Endothelial cell of umbilical vein (primary cell): ENCODE results near the gene SCAP. TPM values are rescaled to one million over a fixed set of nuclear protein-coding genes. Genes with fewer than 3 reads are reported as not detected.
"Not testable (repeated sequence)": the region's sequence is repeated elsewhere in the genome, so short reads cannot be mapped to it uniquely, and the experiment has no call there.

ENCODE experiments used
- BruUV-seq: library from RNA; stranded (reverse); fragments of 400-500 nt; replicated peaks from 2 replicates; lab custom pipeline; 2021; lab: Mats Ljungman, UMichigan
- CTCF ChIA-PET: fragments of 300-600, 350-600 bp; sonication (Branson Sonifier 250); formaldehyde crosslinking; loops from one replicate; lab custom pipeline; 2021; ENCODE audit warnings: antibody characterized with exemption, inconsistent platforms; lab: Charles Lee
- POLR2A ChIA-PET: fragments of 300-600, 350-600 bp; sonication (Branson Sonifier 250); formaldehyde crosslinking; loops from one replicate; lab custom pipeline; 2021; ENCODE audit warnings: antibody characterized with exemption, inconsistent platforms; lab: Charles Lee
- DNase-seq: peaks from one replicate; pipeline ENCODE4 v3.0.0-alpha.2; 2011; ENCODE audit warnings: low read depth, low spot score
- FAIRE-seq: peaks from 2 replicates; lab custom pipeline; 2011; peaks lifted over from hg19 to GRCh38; lab: Jason Lieb, UNC
- H2AFZ ChIP-seq: 2 replicates; pipeline ENCODE4 v1.6.0; 2012; ENCODE audit warnings: low read depth, low read length, control low read depth, inconsistent platforms
- H3K27ac ChIP-seq: 2 replicates; pipeline ENCODE4 v1.5.1; 2011; ENCODE audit warnings: low read depth, mild to moderate bottlenecking, control low read depth, low read length, moderate library complexity; ENCODE audit not compliant: insufficient read depth
- H3K27me3 ChIP-seq, 2 experiments: 2 replicates each; pipeline versions ENCODE4 v1.6.0 to v1.6.1; 2011; ENCODE audit warnings: low read length in 2 of 2, mixed read lengths in 1 of 2; ENCODE audit not compliant: control insufficient read depth in 2 of 2, insufficient read depth in 2 of 2
- H3K36me3 ChIP-seq, 2 experiments: 2 replicates in 1 of 2; 3 replicates in 1 of 2; pipeline ENCODE4 v1.5.1; 2011; ENCODE audit warnings: low read length in 2 of 2, mild to moderate bottlenecking in 1 of 2, moderate library complexity in 1 of 2; ENCODE audit not compliant: control insufficient read depth in 2 of 2, insufficient read depth in 2 of 2; ENCODE audit errors: extremely low read depth in 1 of 2
- H3K4me1 ChIP-seq: 3 replicates; pipeline ENCODE4 v1.5.1; 2011; ENCODE audit warnings: mild to moderate bottlenecking, low read length; ENCODE audit not compliant: control insufficient read depth, insufficient read depth; ENCODE audit errors: extremely low read depth
- H3K4me2 ChIP-seq: 2 replicates; pipeline ENCODE4 v1.6.1; 2011; ENCODE audit warnings: low read length, control low read depth, mixed read lengths; ENCODE audit not compliant: insufficient read depth
- H3K4me3 ChIP-seq, 3 experiments: fragments of 200-600 bp in 1 of 3; sonication (generic), shearing (Covaris generic) in 1 of 3; replicated peaks in 1 of 3; 2 replicates each; pipeline ENCODE4 v1.5.1; 2011 to 2016; ENCODE audit warnings: control low read depth in 3 of 3, low read length in 3 of 3, mild to moderate bottlenecking in 2 of 3, inconsistent platforms in 1 of 3, low read depth in 1 of 3, moderate library complexity in 1 of 3; ENCODE audit not compliant: insufficient read depth in 1 of 3
- H3K79me2 ChIP-seq: 2 replicates; pipeline ENCODE4 v1.6.0; 2012; ENCODE audit warnings: low read length, inconsistent platforms; ENCODE audit not compliant: control insufficient read depth, insufficient read depth
- H3K9ac ChIP-seq: replicated peaks from 2 replicates; pipeline ENCODE3; 2011; ENCODE audit warnings: low read length, control low read depth; ENCODE audit not compliant: insufficient read depth; ENCODE audit errors: extremely low read depth
- H3K9me1 ChIP-seq: replicated peaks from 3 replicates; pipeline ENCODE4 v1.6.0; 2011; ENCODE audit warnings: mild to moderate bottlenecking, low read length; ENCODE audit not compliant: control insufficient read depth, insufficient read depth; ENCODE audit errors: extremely low read depth
- H3K9me3 ChIP-seq: replicated peaks from 2 replicates; pipeline ENCODE4 v1.5.1; 2012; ENCODE audit warnings: low read length, inconsistent platforms; ENCODE audit not compliant: control insufficient read depth, insufficient read depth
- H4K20me1 ChIP-seq: replicated peaks from 2 replicates; pipeline ENCODE3; 2011; ENCODE audit warnings: mild to moderate bottlenecking, low read length; ENCODE audit not compliant: control insufficient read depth, insufficient read depth; ENCODE audit errors: extremely low read depth
- CTCF ChIP-seq, 2 donors: IDR thresholded peaks; 1 replicate in 1 of 2; 2 replicates in 1 of 2; pipeline ENCODE4 v1.5.1; 2011; ENCODE audit warnings: low read length in 2 of 2, mild to moderate bottlenecking in 2 of 2, moderate library complexity in 2 of 2, control low read depth in 1 of 2, inconsistent platforms in 1 of 2, low read depth in 1 of 2; ENCODE audit not compliant: insufficient read depth in 1 of 2; ENCODE audit errors: extremely low read depth in 1 of 2
- FOS ChIP-seq: IDR thresholded peaks from 2 replicates; pipeline ENCODE4 v1.6.1; 2011; ENCODE audit warnings: mild to moderate bottlenecking, low read length, moderate library complexity, borderline replicate concordance; ENCODE audit not compliant: insufficient read depth
- JUN ChIP-seq: IDR thresholded peaks from 2 replicates; pipeline ENCODE4 v1.6.1; 2011; ENCODE audit warnings: borderline replicate concordance, low read depth; ENCODE audit not compliant: insufficient read length, insufficient read depth
- MYC ChIP-seq: IDR thresholded peaks from one replicate; pipeline ENCODE4 v1.6.1; 2011; ENCODE audit warnings: mild to moderate bottlenecking, low read depth, low read length
- POLR2A ChIP-seq: IDR thresholded peaks from 2 replicates; pipeline ENCODE4 v1.6.1; 2012; ENCODE audit warnings: low read depth, mild to moderate bottlenecking, control low read depth, low read length
- dilution Hi-C: fragments of 300-500 bp; cut with MboI; formaldehyde crosslinking; loops from one replicate; pipeline ENCODE4 v1.15.0; 2019; ENCODE audit warnings: low sequenced_read_pairs; ENCODE audit not compliant: extremely low pct_ligation_motif_present
- intact Hi-C: fragments of 100-400 bp; cut with micrococcal nuclease; formaldehyde crosslinking; loops from one replicate; pipeline ENCODE4 v1.10.0; 2022
- polyA plus RNA-seq, 4 experiments: library from polyadenylated mRNA; depleted of rRNA in 3 of 4; stranded (reverse) in 3 of 4; unstranded in 1 of 4; fragments of >200 nt; gene quantifications; 2 replicates each; pipeline versions ENCODE4 v1.2.1 to v1.2.3, GENCODE V29; 2011 to 2012; ENCODE audit warnings: missing spikeins in 1 of 4
- total RNA-seq: library from RNA; stranded (reverse); gene quantifications from 2 replicates; pipeline ENCODE4 v1.2.3, GENCODE V29; 2021

Gene SCAP
- total and polyA plus RNA-seq, 2 donors (not counting 3 experiments of a cell fraction or from before 2014, with no cell fraction given) = 34.7 to 59.0 TPM

DNA sequence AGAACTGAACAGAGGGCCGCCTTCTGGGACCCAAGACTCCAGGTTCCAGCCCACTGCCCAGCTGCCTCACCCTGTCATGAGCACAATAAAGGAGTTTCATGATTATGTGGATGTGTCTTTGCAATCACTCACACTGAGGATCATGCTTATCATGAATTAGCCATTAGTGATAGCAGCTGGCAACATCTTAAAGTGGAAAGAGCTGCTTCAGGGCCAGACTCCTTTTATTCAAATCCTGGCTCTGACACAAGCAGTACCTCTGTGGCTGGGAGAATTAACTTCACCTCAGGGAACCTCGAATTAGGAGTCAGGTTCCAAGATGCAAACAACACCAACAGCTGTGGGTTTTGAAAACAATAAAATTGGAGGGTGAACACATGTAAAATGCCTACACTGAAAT, 6.6 kb upstream of the SCAP start:
- Histone ChIP-seq H3K4me3 (no peak overlapping the region), H3K27ac (no peak overlapping the region), H2AFZ (no peak overlapping the region), H3K4me1 (no peaks in the 10 kb centered on the region), H3K79me2 (no peaks in the 10 kb centered on the region), H3K36me3 (no peaks in the 10 kb centered on the region), H3K9me3 (no peaks in the 10 kb centered on the region), H4K20me1 (no peaks in the 10 kb centered on the region), H3K27me3 (no peaks in the 10 kb centered on the region), H3K9ac (no peak overlapping the region), H3K4me2 (no peak overlapping the region), H3K9me1 (no peaks in the 10 kb centered on the region)
- TF ChIP-seq MYC (no peak), JUN (no peak), FOS (no peak), POLR2A (no peak), CTCF (IDR thresholded peaks at IDR 0.05; ENCODE audit: extremely low read depth in 1 of 2, insufficient read depth in 1 of 2, low read depth in 1 of 2, low read length in 2 of 2) (no peak)
- CTCF ChIA-PET = interaction anchor here (0.7 to 1.5 kb wide), 3 partner anchors 9 to 25 kb away, joined by 3 to 4 read pairs (median 3); no protein-coding TSS in a partner anchor
- DNase-seq (no peak), FAIRE-seq (no peak)
- dilution Hi-C loops = no loop called here
- intact Hi-C loops = no loop called here
- no TSS peak for BruUV-seq
- POLR2A ChIA-PET = no interaction called here

DNA sequence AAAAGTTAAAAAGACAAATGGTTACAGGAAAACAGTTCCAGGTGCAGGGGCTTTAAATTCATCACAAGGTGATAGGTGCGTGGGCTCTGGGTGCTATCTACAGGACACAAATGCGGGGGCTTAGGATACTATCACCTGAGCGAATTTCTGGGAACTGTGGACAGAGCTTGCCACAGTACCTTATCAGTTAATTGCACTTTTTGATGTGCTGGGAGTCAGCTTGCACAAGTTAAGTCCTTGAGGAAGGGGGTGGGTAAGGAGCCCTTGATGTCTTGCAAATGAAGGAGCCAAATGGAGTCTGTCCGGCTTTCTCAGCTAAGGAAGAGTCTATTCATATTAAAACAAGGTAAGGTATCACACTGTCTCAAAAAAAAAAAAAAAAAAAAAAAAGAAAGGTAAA, 6.0 kb upstream of the SCAP start:
- H3K79me2 ChIP-seq, H3K27me3 ChIP-seq, dilution Hi-C loops, BruUV-seq, FAIRE-seq, DNase-seq, intact Hi-C loops, H3K4me3 ChIP-seq, H3K4me2 ChIP-seq, H2AFZ ChIP-seq, H3K4me1 ChIP-seq, POLR2A ChIA-PET, H3K27ac ChIP-seq, H3K9me1 ChIP-seq, H3K36me3 ChIP-seq, H3K9ac ChIP-seq, H3K9me3 ChIP-seq, H4K20me1 ChIP-seq: not testable (repeated sequence)
- CTCF ChIA-PET = interaction anchor here (1.1 to 1.5 kb wide), 2 partner anchors 10 to 19 kb away, joined by 3 to 4 read pairs; no protein-coding TSS in a partner anchor

GRCh38 chr3:47480267-47480666, 4.5 kb upstream of the SCAP start:
- dilution Hi-C loops, H3K4me1 ChIP-seq, intact Hi-C loops: not testable (repeated sequence)

More at GRCh38 chr3:47480267-47480666, 4.5 kb upstream of the SCAP start:
- H3K4me3 ChIP-seq, H3K27me3 ChIP-seq, BruUV-seq, H3K9ac ChIP-seq, H3K79me2 ChIP-seq, H4K20me1 ChIP-seq, H3K9me1 ChIP-seq, H3K36me3 ChIP-seq, POLR2A ChIA-PET, H3K9me3 ChIP-seq, H2AFZ ChIP-seq, DNase-seq, FAIRE-seq, H3K4me2 ChIP-seq, H3K27ac ChIP-seq: not testable (repeated sequence)
- CTCF ChIA-PET = interaction anchor here (1.0 kb wide), 1 partner anchor 59 kb away, joined by 3 read pairs; no protein-coding TSS in a partner anchor
